ENCODE results near the gene PSMD12. TPM values are rescaled to one million over a fixed set of nuclear protein-coding genes. Genes with fewer than 3 reads are reported as not detected.
"Not testable (repeated sequence)": the region's sequence is repeated elsewhere in the genome, so short reads cannot be mapped to it uniquely, and the experiment has no call there.

PSMD12 gene
- polyA plus RNA-seq, 2 donors: 20.3 to 28.7 TPM

DNA sequence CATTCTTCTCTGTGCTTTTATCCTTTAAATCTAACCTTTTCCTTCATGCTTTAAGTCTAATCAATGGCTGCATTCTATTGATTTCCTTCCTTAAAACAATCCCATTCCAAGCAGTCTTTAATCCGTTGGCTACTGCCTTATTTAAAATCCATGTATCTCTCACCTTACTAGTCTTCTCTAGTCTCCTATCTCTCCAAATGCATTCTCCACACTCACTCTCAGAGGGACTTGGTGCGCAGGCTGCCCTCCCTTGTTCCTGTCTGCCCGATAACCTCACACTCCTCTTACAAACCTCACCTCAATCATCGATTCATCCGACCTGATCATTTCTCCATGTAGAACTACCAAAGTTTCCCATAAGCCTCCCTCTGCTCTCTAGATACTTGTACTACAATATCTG lies 23.1 kb downstream of the PSMD12 start:
- Histone ChIP-seq H3K9me3 (ENCODE audit: control insufficient read depth in 2 of 2, insufficient read depth in 1 of 2, low read depth in 1 of 2, low read length in 1 of 2) (no peaks in the 10 kb centered on the region), H3K4me3 (ENCODE audit: low read depth in 1 of 2, low read length in 2 of 2) (no peak overlapping the region), H3K27ac (ENCODE audit: low read depth in 2 of 2, low read length in 1 of 2) (no peak overlapping the region), H3K4me1 (ENCODE audit: control insufficient read depth in 2 of 2, insufficient read depth in 2 of 2, low read length in 1 of 2) (no peaks in the 10 kb centered on the region), H3K27me3 (ENCODE audit: control insufficient read depth in 1 of 2, insufficient read depth in 2 of 2, low read length in 2 of 2) (no peaks in the 10 kb centered on the region), H3K36me3 (ENCODE audit: control insufficient read depth in 2 of 2, insufficient read depth in 2 of 2, low read length in 1 of 2) (peaks cover 0 to 5% of the 10 kb centered on the region in 2 donors)
- 92 to 96% methylated on average over 5 of the region's 5 CpGs for WGBS, 2 donors

DNA sequence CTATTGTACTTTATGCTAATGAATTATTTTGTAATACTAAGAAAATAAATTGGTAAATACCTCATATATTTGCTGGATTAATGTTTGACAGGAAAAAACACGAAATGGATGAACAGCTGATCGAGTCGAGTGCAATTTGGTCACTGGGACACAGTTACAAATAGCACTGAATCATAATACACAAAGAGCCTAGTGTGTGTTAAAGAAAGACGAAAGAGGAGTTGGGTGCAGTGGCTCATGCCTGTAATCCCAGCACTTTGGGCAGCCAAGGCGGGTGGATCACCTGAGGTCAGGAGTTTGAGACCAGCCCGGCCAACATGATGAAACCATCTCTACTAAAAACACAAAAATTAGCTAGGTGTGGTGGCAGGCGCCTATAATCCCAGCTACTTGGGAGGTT lies 28.0 kb downstream of the PSMD12 start:
- H3K9me3 ChIP-seq (ENCODE audit: control insufficient read depth in 2 of 2, insufficient read depth in 1 of 2, low read depth in 1 of 2, low read length in 1 of 2); H3K36me3 ChIP-seq (ENCODE audit: control insufficient read depth in 2 of 2, insufficient read depth in 2 of 2, low read length in 1 of 2); H3K27me3 ChIP-seq (ENCODE audit: control insufficient read depth in 1 of 2, insufficient read depth in 2 of 2, low read length in 2 of 2); H3K27ac ChIP-seq (ENCODE audit: low read depth in 2 of 2, low read length in 1 of 2); H3K4me3 ChIP-seq (ENCODE audit: low read depth in 1 of 2, low read length in 2 of 2); H3K4me1 ChIP-seq (ENCODE audit: control insufficient read depth in 2 of 2, insufficient read depth in 2 of 2, low read length in 1 of 2): not testable (repeated sequence)
- 85 to 93% methylated on average over 7 of the region's 7 CpGs for WGBS, 2 donors

DNA sequence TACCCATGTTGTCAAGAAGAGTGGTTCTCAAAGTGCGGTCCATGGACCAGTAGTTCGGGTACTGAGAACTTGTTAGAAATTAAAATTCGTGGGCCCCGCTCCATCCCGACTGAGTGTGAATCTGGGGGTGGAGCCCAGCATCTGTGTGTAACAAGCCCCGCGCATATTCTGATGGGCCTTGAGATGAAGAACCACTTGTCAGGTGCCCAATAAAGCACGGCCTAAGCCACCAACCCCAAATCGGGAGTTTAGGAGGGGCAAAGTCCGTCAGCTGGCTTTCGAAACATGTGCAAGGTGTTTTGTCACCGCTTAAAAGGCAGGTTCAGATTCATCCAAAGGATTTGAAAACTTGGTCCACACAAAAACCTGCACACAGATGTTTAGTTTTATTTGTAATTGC lies 29.5 kb downstream of the PSMD12 start:
- H3K4me1 ChIP-seq (ENCODE audit: control insufficient read depth in 2 of 2, insufficient read depth in 2 of 2, low read length in 1 of 2): no peaks in the 10 kb centered on the region
- no peak overlapping the region for H3K4me3 ChIP-seq (ENCODE audit: low read depth in 1 of 2, low read length in 2 of 2)
- H3K27ac ChIP-seq (ENCODE audit: low read depth in 2 of 2, low read length in 1 of 2): no peak overlapping the region
- WGBS, 2 donors: 87 to 94% methylated on average over 12 of the region's 12 CpGs
- no peaks in the 10 kb centered on the region for H3K27me3 ChIP-seq (ENCODE audit: control insufficient read depth in 1 of 2, insufficient read depth in 2 of 2, low read length in 2 of 2)
- H3K36me3 ChIP-seq (ENCODE audit: control insufficient read depth in 2 of 2, insufficient read depth in 2 of 2, low read length in 1 of 2): peaks cover 0 to 2% of the 10 kb centered on the region in 2 donors
- H3K9me3 ChIP-seq (ENCODE audit: control insufficient read depth in 2 of 2, insufficient read depth in 1 of 2, low read depth in 1 of 2, low read length in 1 of 2): no peaks in the 10 kb centered on the region

DNA sequence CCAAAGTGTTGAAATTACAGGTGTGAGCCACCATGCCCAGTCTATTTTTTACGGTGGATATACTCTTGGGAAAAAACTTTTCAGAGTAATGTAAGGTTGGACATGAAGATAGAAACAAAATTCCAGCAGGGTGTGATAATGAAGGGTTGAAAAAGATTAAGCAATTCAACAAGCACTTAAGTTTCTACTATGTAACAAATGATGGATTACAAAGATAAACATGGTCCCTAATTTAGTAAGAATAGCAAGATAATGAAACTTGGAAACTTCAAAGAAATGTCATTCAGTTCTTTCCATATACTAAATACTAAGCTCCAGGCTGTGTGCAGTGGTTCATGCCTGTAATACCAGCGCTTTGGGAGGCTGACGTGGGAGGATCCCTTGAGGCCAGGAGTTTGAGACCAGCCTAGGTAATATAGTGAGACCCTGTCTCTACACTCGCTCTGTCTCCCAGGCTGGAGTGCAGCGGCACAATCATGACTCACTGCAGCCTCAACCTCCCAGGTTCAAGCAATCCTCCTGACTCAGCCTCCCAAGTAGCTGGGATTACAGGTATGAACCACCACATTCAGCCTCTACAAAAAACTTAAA lies 31.0 kb downstream of the PSMD12 start:
- Histone ChIP-seq H3K27me3 (ENCODE audit: control insufficient read depth in 1 of 2, insufficient read depth in 2 of 2, low read length in 2 of 2) (no peaks in the 10 kb centered on the region), H3K36me3 (ENCODE audit: control insufficient read depth in 2 of 2, insufficient read depth in 2 of 2, low read length in 1 of 2) (no peaks in the 10 kb centered on the region), H3K27ac (ENCODE audit: low read depth in 2 of 2, low read length in 1 of 2) (no peak overlapping the region), H3K9me3 (ENCODE audit: control insufficient read depth in 2 of 2, insufficient read depth in 1 of 2, low read depth in 1 of 2, low read length in 1 of 2) (no peaks in the 10 kb centered on the region), H3K4me3 (ENCODE audit: low read depth in 1 of 2, low read length in 2 of 2) (no peak overlapping the region), H3K4me1 (ENCODE audit: control insufficient read depth in 2 of 2, insufficient read depth in 2 of 2, low read length in 1 of 2) (no peaks in the 10 kb centered on the region)
- 71 to 78% methylated on average over 5 of the region's 5 CpGs for WGBS, 2 donors

DNA sequence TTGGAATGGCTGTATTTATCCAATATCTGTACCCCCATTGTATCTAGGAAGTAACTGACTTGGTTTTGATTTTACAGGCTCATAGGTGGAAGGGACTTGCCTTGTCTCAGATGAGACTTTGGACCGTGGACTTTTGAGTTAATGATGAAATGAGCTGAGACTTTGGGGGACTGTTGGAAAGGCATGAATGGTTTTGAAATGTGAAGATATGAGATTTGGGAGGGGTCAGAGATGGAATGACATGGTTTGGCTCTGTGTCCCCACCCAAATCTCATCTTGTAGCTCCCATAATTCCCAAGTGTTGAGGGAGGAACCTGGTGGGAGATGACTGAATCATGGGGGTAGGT lies 34.2 kb downstream of the PSMD12 start:
- WGBS, 2 donors: 98 to 100% methylated on average over 1 of the region's 1 CpG
- H3K27ac ChIP-seq (ENCODE audit: low read depth in 2 of 2, low read length in 1 of 2); H3K4me3 ChIP-seq (ENCODE audit: low read depth in 1 of 2, low read length in 2 of 2): not testable (repeated sequence)

DNA sequence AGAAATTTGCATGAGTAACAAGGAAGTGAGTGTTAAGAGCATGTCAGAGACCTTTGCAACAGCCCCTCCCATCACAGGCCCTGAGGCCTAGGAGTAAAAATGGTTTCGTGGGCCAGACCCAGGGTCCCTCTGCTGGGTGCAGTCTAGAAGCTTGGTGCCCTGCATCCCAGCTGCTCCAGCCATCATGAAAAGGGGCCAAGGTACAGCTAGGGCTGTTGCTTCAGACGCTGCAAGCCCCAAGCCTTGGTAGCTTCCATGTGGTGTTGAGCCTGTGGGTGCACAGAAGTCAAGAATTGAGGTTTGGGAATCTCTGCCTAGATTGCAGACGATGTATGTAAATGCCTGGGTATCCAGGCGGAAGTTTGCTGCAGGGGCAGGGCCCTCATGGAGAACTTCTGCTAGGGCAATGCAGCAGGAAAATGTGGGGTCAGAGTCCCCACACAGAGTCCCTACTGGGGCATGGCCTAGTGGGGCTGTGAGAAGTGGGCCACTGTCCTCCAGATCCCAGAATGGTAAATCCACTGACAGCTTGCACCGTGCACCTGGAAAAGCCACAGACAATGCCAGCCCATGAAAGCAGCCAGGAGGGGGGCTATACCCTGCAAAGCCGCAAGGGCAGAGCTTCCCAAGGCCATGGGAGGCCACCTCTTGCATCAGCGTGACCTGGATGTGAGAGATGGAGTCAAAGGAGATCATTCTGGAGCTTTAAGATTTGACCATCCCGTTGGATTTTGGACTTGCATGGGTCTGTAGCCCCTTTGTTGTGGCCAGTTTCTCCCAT lies 34.8 kb downstream of the PSMD12 start:
- WGBS, 2 donors: 92 to 94% methylated on average over 8 of the region's 8 CpGs
- H3K4me3 ChIP-seq (ENCODE audit: low read depth in 1 of 2, low read length in 2 of 2); H3K27me3 ChIP-seq (ENCODE audit: control insufficient read depth in 1 of 2, insufficient read depth in 2 of 2, low read length in 2 of 2); H3K9me3 ChIP-seq (ENCODE audit: control insufficient read depth in 2 of 2, insufficient read depth in 1 of 2, low read depth in 1 of 2, low read length in 1 of 2); H3K4me1 ChIP-seq (ENCODE audit: control insufficient read depth in 2 of 2, insufficient read depth in 2 of 2, low read length in 1 of 2); H3K36me3 ChIP-seq (ENCODE audit: control insufficient read depth in 2 of 2, insufficient read depth in 2 of 2, low read length in 1 of 2); H3K27ac ChIP-seq (ENCODE audit: low read depth in 2 of 2, low read length in 1 of 2): not testable (repeated sequence)

More for the DNA sequence above, 34.2 kb downstream of the PSMD12 start:
- H3K36me3 ChIP-seq (ENCODE audit: control insufficient read depth in 2 of 2, insufficient read depth in 2 of 2, low read length in 1 of 2); H3K9me3 ChIP-seq (ENCODE audit: control insufficient read depth in 2 of 2, insufficient read depth in 1 of 2, low read depth in 1 of 2, low read length in 1 of 2); H3K27me3 ChIP-seq (ENCODE audit: control insufficient read depth in 1 of 2, insufficient read depth in 2 of 2, low read length in 2 of 2); H3K4me1 ChIP-seq (ENCODE audit: control insufficient read depth in 2 of 2, insufficient read depth in 2 of 2, low read length in 1 of 2): not testable (repeated sequence)

DNA sequence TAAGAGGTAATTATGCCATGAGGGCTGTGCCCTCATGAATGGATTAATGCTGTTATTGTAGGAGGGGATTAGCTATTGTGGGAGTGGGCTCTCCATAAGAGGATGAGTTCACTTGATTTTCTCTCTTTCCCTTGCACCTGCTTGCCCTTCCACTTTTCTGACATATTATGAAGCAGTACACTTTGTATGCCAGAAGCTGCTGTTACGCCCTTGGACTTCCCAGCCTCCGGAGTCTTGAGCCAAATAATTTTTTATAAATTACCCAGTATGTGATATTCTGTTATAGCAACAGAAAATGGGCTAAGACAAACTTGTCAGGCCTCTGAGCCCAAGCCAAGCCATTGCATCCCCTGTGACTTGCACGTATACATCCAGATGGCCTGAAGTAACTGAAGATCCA lies 38.4 kb downstream of the PSMD12 start:
- Histone ChIP-seq H3K4me1 (ENCODE audit: control insufficient read depth in 2 of 2, insufficient read depth in 2 of 2, low read length in 1 of 2) (no peaks in the 10 kb centered on the region), H3K9me3 (ENCODE audit: control insufficient read depth in 2 of 2, insufficient read depth in 1 of 2, low read depth in 1 of 2, low read length in 1 of 2) (no peaks in the 10 kb centered on the region), H3K36me3 (ENCODE audit: control insufficient read depth in 2 of 2, insufficient read depth in 2 of 2, low read length in 1 of 2) (no peaks in the 10 kb centered on the region), H3K27me3 (ENCODE audit: control insufficient read depth in 1 of 2, insufficient read depth in 2 of 2, low read length in 2 of 2) (no peaks in the 10 kb centered on the region), H3K27ac (ENCODE audit: low read depth in 2 of 2, low read length in 1 of 2) (no peak overlapping the region), H3K4me3 (ENCODE audit: low read depth in 1 of 2, low read length in 2 of 2) (no peak overlapping the region)
- 83 to 85% methylated on average over 3 of the region's 3 CpGs for WGBS, 2 donors

DNA sequence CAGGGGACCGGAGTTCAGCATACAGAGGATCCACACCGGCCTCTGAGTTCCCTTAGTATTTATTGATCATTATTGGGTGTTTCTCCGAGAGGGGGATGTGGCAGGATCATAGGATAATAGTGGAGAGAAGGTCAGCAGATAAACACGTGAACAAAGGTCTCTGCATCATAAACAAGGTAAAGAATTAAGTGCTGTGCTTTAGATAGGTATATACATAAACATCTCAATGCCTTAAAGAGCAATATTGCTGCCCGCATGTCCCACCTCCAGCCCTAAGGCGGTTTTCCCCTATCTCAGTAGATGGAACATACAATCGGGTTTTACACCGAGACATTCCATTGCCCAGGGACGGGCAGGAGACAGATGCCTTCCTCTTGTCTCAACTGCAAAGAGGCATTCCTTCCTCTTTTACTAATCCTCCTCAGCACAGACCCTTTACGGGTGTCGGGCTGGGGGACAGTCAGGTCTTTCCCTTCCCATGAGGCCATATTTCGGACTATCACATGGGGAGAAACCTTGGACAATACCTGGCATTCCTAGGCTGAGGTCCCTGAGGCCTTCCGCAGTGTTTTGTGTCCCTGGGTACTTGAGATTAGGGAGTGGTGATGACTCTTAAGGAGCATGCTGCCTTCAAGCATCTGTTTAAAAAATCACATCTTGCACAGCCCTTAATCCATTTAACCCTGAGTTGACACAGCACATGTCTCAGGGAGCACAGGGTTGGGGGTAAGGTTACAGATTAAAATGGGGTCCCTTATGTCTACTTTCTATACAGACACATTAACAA lies 39.2 kb downstream of the PSMD12 start:
- H3K4me1 ChIP-seq (ENCODE audit: control insufficient read depth in 2 of 2, insufficient read depth in 2 of 2, low read length in 1 of 2); H3K9me3 ChIP-seq (ENCODE audit: control insufficient read depth in 2 of 2, insufficient read depth in 1 of 2, low read depth in 1 of 2, low read length in 1 of 2); H3K27ac ChIP-seq (ENCODE audit: low read depth in 2 of 2, low read length in 1 of 2); H3K4me3 ChIP-seq (ENCODE audit: low read depth in 1 of 2, low read length in 2 of 2); H3K36me3 ChIP-seq (ENCODE audit: control insufficient read depth in 2 of 2, insufficient read depth in 2 of 2, low read length in 1 of 2); H3K27me3 ChIP-seq (ENCODE audit: control insufficient read depth in 1 of 2, insufficient read depth in 2 of 2, low read length in 2 of 2): not testable (repeated sequence)
- WGBS, 2 donors: 81 to 88% methylated on average over 10 to 13 of the region's 13 CpGs

DNA sequence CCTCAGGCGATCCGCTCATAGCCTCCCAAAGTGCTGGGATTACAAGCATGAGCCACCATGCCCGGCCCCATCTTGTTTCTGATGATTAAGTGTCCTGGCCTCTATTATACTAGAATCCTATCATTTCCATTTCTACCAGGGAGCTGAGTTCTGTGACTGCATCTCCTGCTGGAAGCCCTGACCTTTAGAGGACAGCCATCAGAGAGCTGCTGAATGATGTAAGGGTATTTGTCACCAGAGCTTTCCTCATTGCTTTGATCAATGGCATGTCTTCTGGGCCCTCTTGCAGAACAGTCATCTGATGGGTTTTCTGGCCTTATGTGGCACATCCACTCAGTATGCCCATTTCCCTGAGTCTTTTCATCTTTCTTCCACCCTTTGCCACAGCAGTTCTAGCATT lies 39.9 kb downstream of the PSMD12 start:
- 80 to 94% methylated on average over 3 of the region's 3 CpGs for WGBS, 2 donors
- H3K27ac ChIP-seq (ENCODE audit: low read depth in 2 of 2, low read length in 1 of 2): no peak overlapping the region
- no peaks in the 10 kb centered on the region for H3K4me1 ChIP-seq (ENCODE audit: control insufficient read depth in 2 of 2, insufficient read depth in 2 of 2, low read length in 1 of 2)
- no peaks in the 10 kb centered on the region for H3K36me3 ChIP-seq (ENCODE audit: control insufficient read depth in 2 of 2, insufficient read depth in 2 of 2, low read length in 1 of 2)
- H3K4me3 ChIP-seq (ENCODE audit: low read depth in 1 of 2, low read length in 2 of 2): no peak overlapping the region
- no peaks in the 10 kb centered on the region for H3K27me3 ChIP-seq (ENCODE audit: control insufficient read depth in 1 of 2, insufficient read depth in 2 of 2, low read length in 2 of 2)
- no peaks in the 10 kb centered on the region for H3K9me3 ChIP-seq (ENCODE audit: control insufficient read depth in 2 of 2, insufficient read depth in 1 of 2, low read depth in 1 of 2, low read length in 1 of 2)

Measured in esophagus (tissue), 2 donors.